Retinal pigment epithelial cell (primary cell): ENCODE data around the gene MED15.

Experiments
- DNase-seq: peaks from one replicate; pipeline ENCODE4 v3.0.0-alpha.2; 2010; ENCODE audit warnings: low read depth
- H3K4me3 ChIP-seq: 2 replicates; pipeline ENCODE4 v1.5.1; 2011; ENCODE audit warnings: mild to moderate bottlenecking, low read length, control low read depth, moderate library complexity
- CTCF ChIP-seq: conservative IDR thresholded peaks from 2 replicates; pipeline ENCODE4 v1.5.1; 2011; ENCODE audit warnings: low read depth, low read length, control low read depth, inconsistent platforms

MED15 gene

GRCh38 chr22:20634560-20635226 lies 127.3 kb downstream of the MED15 start:
- DNase-seq = no peak
- TF ChIP-seq CTCF = no peak
- H3K4me3 ChIP-seq = no peak overlapping the region

- no peak for TF ChIP-seq CTCF
- no peak for DNase-seq
- no peak overlapping the region for H3K4me3 ChIP-seq
These were observed 127.8 kb downstream of the MED15 start for GRCh38 chr22:20635227-20635591.

GRCh38 chr22:20636075-20636812 lies 128.8 kb downstream of the MED15 start:
- no peak for DNase-seq
- no peak overlapping the region for H3K4me3 ChIP-seq
- TF ChIP-seq CTCF = no peak

- no peak for DNase-seq
- no peak for TF ChIP-seq CTCF
- H3K4me3 ChIP-seq = no peak overlapping the region
These were observed 129.5 kb downstream of the MED15 start for GRCh38 chr22:20636945-20637344.
